HG02588 (cell line): ENCODE measurements around the gene CH25H.
"Not testable (repeated sequence)": the region's sequence is repeated elsewhere in the genome, so short reads cannot be mapped to it uniquely, and the experiment has no call there.

Experiments
- ATAC-seq: cut with Tn5 transposase; IDR thresholded peaks from one replicate; pipeline ENCODE4 v1.9.1; 2021; ENCODE audit warnings: mild to moderate bottlenecking, moderate library complexity; ENCODE audit not compliant: unreplicated experiment

CH25H gene

DNA sequence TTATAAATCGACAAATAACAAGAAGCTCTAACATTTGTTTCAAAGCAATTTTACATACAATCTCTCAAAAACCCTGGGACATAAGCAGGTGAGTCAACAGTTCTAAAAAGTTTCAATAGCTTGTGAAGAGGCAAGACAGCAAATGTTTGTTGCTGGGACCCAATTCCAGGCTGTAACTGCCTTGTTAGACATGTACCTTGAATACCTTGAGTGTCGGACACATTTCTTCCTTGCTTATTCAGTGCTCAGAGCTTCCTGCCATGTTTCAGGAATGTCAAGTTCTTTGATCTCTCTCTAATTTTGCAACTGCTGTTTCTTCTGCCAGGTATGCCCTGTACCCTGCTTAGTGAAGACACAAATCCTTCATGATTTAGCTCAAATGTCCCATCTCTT is 5.1 kb downstream of the CH25H start:
- ATAC-seq = no peak

DNA sequence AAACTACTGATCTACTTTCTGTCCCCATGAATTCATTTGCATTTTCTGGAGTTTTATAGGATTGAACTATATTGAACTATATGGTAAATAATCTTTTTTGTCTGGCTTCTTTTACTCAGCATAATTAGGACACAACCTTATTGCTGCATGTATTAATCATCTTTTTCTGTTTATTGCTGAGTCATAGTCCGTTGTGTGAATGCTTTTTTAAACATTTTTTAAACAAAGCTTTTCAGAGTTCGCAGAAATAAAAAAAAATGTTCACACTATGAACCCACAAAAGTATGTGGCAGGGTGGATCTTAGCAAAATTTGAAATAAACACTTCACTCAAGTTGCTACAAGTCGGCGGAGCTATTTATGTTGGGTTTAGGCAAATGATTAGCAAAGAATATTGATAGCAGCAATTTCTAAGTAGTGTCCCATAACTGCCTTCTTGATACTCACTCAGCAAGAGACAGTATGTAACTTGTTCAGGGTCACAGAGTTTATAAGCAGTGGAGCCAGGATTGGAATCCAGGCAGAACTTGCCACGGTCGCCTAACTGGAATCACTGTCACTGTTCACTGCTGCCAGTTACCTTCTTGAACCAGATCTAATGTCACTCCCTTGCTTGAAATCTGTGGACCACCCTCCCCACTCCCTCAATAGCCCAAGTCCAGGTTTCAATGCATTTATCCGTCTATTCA is 5.6 kb downstream of the CH25H start:
- ATAC-seq = no peak

DNA sequence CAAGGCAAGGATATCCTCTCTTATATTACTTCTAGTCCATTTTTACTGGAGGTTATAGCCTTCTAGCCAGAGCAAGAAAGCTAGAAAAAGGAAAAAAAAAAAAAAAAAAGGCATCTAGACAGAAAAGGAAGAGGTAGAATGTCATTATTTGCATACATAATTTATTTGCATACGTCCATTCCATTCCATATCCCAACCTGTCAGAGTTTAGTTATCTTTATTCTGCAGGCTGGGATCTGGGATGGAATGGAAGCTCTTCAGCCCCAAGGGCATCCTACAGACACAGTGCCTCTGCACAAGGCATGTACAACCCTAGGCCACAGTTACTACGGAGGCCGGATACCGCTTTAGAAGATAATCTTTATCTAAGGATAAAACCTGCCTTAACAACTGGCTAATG is 9.6 kb downstream of the CH25H start:
- no peak for ATAC-seq

DNA sequence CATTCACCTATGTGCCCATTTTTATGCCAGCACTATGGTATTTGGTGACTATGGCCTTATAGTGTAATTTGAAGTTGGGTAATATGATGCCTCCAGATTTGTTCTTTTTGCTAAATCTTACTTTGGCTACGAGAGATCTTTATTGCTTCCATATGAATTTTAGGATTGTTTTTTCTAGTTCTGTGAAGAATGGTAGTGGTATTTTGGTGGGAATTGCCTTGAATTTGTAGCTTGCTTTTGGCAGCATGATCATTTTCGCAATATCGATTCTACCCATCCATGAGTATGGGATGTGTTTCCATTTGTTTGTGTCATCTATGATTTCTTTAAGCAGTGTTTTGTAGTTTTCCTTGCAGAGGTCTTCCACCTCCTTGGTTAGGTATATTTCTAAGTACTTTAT is 15.8 kb downstream of the CH25H start:
- not testable (repeated sequence) for ATAC-seq

DNA sequence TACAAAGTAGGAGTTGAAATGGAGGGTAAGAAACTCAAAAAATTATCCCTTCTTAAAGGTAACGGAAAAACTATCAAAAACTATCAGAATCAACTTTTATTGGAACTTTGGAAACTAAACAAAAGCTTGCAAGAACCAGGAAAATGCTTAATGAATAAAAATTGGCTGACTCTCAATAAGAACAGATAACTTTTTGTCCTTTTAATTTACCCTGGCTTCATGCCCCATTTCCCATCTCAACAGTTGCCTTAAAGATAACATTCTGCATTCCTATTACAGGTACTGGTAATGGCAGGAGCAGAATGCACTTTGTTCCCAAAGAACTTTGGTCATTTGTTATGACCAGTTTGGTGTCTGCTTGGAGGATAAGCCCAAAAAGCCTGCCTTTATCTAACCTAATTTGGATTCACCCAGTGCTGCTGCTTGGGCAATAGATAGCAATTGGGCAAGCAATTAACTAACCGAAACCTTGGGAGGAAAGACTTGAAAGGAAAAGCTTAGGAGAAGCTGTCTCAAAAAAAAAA is 17.8 kb downstream of the CH25H start:
- ATAC-seq = no peak

DNA sequence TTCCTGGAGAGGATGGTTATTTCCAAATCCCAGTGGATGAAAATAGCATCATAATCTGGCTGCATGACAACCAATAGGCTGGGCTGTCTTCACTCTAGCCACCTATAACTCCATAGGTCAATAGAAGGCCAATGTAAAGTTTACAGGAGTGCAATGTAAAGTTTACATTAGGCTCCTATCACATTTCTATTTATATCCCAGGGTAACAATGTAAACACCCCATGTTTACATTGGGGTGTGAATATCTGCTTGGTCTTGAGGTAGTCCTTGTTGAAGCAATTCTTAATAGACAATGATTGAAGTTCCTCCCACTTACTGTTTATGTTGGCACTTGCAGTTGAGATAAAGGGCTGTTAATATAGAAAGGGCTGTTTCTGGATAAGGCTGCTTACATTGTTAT is 21.5 kb downstream of the CH25H start:
- no peak for ATAC-seq

DNA sequence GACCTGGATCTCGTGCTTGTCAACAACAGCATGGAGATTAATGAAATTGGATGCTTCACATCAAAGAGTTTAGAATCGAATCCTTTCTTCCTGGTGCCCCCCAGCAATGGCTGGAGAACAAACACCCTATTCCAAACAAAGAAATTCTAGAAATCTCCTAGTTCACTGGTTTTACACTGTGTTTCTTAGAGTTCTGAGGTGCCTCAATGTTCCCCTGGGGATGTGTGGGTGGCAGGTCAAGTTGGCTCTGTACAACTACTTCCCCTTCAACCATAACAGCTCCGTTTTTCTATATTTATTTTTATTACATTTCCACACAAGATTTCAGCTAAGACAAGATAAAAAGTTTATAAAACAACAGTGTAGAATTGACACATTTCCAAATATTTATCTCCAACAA is 22.5 kb downstream of the CH25H start:
- ATAC-seq = no peak

DNA sequence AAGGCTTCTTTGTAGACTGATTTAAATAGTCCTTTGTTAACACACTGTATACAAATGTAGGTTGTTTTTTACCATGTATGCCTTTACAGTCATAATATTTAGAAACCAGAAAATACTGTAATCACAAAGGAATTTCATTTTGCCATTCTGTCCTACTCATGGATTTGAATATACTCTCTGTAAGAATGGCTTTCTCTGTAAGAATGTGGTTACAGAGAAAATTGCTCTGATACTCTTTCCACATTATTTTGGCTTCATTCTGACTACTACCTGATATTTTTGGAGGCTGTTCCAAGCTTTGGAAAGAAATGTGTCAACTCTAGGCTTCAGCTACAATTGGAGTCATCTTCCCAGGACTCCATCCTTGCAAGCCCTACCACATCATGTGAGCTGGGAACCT is 23.5 kb downstream of the CH25H start:
- ATAC-seq = no peak

DNA sequence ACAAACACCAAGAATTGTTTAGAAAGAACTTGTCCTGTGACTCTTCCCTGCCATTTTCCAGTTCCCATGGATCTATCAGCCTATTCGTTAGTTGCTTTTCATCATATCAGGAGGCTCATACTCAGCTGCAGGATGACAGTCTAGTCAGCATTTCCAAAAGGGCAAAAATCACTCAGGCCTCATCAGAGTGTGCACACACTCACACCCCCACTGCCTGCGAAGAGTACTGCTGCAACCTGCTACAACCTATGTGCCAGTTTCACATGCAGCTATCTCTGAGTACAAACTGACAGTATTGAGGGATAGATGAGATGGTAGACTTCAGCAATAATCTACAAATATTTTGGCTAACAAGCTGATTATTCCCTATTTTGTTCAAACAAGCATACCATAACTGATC is 24.2 kb downstream of the CH25H start:
- ATAC-seq = no peak

DNA sequence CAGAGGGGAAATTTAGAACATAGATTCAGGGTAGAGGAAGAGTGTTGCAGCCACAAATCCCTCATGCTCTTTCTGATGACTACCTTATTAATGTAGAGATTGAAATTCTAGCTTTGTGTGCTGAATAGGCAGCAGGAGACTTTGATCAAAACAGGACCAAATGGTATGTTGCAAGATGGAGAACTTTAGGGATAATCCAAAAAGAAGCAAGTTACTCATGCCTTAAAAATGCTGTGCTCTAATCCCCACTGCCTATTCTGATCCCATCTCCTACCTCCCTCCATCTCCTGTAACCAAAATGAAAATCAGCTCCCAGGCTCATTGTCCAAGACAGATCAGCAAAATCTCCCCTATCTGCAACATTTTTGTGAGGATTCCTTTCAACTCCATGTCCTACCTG is 31.3 kb downstream of the CH25H start:
- ATAC-seq = no peak

DNA sequence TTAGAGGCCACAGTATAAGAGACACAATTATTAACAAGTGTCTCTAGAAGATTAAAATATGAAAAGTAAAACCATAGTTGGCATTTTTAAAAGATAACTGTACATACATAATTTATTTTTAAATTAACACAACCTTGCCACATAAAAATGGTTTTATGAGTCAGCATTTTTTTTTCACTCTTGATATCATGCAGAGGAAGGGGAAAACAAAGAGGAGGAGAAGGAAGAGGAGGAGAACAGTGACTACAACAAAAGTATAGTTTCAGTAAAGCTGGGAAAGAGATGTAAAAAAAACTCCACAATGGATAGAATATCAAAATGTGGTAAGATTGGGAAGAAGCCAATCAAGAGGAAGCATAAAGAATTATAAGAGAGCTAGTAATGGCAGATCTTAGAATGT is 34.0 kb downstream of the CH25H start:
- ATAC-seq = no peak

DNA sequence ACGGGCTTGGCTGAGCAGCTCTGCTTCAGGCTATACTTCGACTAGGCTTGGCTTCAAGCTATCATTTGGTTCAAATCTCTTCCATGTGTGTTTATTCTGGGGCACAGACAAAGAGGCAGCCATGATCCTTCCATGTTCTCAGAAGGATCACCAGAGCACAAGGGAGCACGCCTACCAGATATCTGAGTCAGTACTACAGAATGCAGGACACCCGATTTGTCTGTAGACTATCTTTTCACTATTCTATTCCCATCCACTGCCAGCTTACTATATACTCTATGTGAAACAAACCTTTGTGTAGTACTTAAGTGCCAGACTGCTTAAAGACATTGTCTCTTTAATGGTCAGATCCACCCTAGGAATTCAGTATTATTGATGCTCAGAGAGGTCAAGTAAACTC is 35.1 kb downstream of the CH25H start:
- ATAC-seq = no peak

DNA sequence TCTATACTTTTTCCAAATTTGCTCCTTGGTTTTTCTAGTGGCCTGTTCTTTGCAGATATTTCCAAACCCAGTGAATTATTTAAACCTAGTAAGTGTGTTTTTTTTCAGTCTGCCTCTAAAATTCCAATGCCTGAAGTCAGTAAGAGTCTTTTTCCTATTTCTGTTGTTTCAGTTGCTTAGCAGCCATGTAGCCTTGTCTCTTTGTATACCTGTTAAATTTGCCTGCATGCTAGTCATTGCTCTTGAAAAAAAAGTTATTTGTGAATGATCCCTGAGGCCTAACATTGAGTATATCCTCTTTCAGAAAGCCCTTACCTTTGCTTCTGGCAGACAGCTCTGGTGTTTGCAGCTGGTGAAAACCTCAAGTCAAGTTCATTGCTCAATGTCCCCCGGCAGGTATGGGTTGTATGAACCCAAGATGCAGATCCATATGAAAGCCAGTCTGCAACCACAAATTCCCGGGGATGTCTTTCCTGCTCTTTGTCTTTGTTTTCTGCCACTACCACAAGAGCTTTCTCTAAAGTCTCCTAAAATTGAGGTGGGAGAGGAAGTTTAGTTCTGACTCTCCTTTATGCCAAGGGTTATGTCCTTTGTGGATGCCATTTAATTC is 35.7 kb downstream of the CH25H start:
- ATAC-seq = no peak

DNA sequence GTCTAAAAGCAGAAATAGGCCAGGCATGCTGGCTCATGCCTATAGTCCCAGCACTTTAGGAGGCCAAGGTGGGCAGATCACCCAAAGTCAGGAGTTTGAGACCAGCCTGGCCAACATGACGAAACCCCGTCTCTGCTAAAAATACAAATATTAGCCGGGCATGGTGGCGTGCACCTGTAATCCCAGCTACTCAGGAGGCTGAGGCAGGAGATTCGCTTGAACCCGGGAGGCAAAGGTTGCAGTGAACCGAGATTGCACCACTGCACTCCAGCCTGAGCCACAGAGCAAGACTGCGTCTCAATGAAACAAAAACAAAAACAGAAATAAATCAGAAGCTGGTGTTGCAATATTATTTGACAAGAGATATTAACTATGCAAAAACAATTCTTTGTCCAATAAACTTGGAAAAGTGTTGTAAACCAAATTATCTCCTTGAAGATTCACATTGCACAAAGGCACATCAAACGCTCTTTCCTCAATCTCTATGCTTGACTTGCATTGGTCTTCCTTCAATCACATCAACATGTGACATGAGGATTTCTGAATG is 38.7 kb downstream of the CH25H start:
- ATAC-seq = not testable (repeated sequence)

DNA sequence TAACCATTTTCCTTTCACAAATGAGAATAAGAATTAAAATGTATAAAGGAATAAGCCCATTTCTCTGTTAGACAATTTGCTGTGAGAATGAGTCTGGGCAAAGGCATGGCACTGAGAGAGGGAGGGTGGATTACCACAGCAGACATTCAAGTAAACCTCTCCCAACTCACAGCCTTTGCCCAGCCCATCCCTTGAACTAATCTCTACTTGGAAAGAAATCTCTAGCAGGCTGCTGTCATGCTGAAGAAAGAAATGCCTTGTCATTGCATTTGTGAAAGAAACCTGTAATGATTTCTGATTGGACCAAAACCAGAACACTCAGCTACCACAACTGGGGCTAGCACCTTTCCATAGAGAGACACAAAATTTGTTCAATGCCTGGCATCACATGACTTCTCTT is 39.2 kb downstream of the CH25H start:
- no peak for ATAC-seq

DNA sequence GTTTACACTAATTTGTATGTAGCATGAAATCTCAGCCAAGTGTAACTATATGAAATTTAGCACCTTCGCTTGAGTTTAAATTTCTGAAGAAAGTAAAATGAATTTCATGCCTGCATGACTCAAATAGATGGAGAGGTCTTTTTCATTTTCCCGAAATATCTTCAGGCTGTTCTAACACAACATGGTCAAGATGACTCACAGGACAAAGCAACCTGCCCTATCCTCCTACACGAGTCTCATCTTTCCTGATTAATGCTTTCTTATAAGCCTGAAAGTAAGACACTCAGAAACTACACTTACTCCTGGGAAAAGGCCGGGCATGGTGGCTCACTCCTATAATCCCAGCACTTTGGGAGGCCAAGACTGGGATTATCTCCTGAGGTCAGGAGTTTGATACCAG is 41.2 kb downstream of the CH25H start:
- ATAC-seq = no peak

DNA sequence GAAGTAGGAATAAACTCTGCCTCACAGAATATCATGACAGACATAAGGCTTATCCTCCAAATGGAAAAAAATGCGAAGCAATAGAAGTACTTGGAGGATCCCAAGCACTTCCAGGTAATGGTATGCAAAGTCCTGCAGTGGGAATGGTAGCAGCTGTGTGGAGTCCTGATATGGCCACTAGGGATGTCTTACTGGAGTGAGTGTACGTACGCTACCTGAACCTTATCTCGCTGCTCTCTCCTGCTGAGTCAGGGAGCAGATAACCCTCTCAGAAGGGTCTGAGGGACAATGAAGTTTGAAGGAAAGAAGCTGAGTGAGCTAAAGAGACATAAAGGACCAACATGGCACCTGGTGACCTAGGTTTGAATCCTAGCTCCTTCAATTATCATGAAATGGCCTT is 42.2 kb downstream of the CH25H start:
- ATAC-seq = no peak

DNA sequence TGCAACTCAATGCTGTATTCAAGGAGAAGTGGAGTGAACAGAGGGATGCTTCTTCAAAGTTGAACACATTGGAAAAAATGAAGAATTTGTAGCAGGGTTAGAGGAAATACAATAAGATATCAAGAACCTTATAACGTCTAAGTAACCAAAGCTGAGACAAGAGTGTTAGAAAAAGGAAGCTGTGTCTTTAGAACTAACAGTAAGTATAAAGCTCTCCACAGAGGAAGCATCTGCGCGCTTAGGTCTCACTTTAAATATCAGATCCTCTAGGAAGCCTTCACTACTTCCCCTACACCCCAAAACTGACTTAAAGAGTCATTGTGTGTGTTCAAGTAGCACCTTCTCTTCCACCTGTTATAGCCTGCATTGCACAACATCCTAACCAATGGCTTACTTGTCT is 43.0 kb downstream of the CH25H start:
- peak; percentile 7 for ATAC-seq

DNA sequence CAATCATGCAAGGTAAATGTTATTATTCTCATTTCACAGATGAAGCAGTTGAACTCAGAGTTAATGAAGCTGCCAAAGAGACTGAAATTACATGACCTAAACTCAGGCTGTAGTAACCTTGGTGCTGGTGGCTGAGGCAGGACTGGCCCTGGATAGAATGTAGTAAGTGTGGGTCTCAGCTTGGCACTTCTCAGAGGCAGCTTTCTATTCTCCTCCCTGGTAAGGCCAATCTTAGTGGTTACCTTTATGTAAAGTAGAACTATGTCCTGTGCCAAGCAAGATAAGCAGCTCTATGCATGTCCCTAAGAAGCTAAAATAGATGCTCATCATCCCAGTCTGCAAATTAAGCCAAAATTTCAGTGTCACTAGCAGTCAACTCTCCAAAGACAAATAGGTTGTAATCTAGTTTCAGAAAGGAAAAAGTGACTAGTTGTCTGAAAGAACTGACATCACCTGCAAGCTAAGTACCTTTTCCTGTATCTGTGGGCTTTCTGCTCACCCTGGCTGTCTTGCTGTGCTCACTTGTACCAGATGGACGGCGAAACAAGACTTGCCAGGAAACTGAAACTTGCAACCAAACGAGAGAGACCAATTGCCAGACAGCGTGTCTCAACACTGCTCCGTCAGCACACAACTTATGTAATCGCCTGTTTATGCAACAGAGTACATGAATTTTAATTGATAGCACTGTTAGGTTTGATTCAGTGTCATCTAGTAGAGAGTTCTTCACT is 43.7 kb downstream of the CH25H start:
- peak; percentile 98 for ATAC-seq

DNA sequence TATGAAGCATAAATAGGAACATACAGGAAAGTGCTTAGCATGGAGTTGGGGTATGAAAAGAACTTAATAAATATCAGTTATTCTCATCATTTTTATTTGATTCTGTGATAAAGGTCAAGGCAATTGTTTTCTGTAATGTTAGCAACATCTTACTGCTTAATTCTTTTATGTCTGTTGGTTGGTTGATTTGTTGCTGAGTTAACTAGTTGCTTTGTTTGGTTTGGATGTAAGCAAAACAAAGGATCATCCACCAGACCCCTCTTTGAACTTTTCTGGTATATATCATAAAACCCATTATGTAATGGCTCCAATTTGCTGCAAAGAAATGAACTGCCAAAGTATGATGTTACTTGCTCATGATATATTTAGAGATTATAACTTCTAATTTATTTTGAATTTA is 44.5 kb downstream of the CH25H start:
- ATAC-seq = no peak

DNA sequence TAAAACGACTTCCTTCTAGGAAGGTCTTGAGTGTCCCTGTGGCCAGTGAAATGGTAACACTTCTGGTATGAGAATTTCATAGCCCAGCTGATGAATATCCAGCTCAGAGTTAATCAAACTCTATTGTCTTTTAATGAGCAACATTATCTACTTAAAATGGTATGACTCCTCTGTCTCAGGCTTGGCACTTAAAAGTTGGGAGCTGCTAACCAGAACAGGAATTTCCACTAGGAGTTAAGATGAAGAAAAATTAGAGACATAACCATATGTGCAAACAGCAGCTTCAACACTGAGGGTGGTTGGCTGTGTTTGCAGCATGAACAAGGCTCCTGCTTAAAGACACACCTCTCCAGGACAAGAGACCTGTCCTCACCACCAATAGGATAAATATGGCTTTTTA is 46.8 kb downstream of the CH25H start:
- no peak for ATAC-seq

DNA sequence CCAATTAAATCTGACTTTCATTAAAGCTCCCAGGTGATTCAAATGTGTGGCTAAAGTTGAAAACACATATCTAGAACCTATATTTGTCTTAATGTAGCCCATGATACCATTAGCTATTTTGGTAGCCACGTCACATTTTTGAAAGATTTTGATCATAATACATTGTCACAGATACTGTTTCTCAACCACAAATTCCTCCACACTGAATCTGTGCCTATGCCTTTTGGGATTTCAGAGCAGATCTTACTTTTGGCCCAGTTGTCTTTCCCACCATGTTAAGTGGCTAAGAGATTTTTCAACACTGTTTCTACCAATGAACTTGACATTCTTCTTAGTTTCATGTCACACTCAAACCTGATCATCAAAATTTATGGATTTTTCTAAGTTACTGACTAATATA is 47.4 kb downstream of the CH25H start:
- ATAC-seq = no peak
